H1 (cell line): ENCODE measurements around the gene RDH5. TPM values are rescaled to one million over a fixed set of nuclear protein-coding genes. Genes with fewer than 3 reads are reported as not detected.

Experiments used
- CTCF ChIA-PET: fragments of 300-600 bp; sonication (Branson Sonifier 250); formaldehyde crosslinking; loops from one replicate; lab custom pipeline; 2021; ENCODE audit not compliant: partially characterized antibody; lab: Charles Lee
- POLR2A ChIA-PET: fragments of 300-600 bp; sonication (Branson Sonifier 250); formaldehyde crosslinking; loops from one replicate; lab custom pipeline; 2021; ENCODE audit warnings: inconsistent platforms; ENCODE audit not compliant: partially characterized antibody; lab: Charles Lee
- DNase-seq, 2 experiments: peaks; one replicate each; pipeline versions ENCODE4 v3.0.0 to v3.0.0-alpha.2; 2010 to 2022; ENCODE audit warnings: low spot score in 2 of 2, low read depth in 1 of 2, mixed read lengths in 1 of 2
- FAIRE-seq: peaks from 2 replicates; lab custom pipeline; 2011; peaks lifted over from hg19 to GRCh38; lab: Jason Lieb, UNC
- H2AFZ ChIP-seq: 2 replicates; pipeline ENCODE4 v1.8.1; 2012; ENCODE audit warnings: low read length, inconsistent platforms
- H2AK5ac ChIP-seq: 2 replicates; pipeline ENCODE4 v1.6.1; 2013; ENCODE audit warnings: low read depth, low read length
- H2BK120ac ChIP-seq: replicated peaks from 2 replicates; pipeline ENCODE3; 2013; ENCODE audit warnings: low read depth, low read length, inconsistent platforms
- H2BK12ac ChIP-seq: 2 replicates; pipeline ENCODE4 v1.6.1; 2013; ENCODE audit warnings: low read depth, low read length
- H2BK15ac ChIP-seq: 2 replicates; pipeline ENCODE4 v1.6.1; 2013; ENCODE audit warnings: low read length
- H2BK20ac ChIP-seq: 2 replicates; pipeline ENCODE4 v1.6.1; 2013; ENCODE audit warnings: low read length
- H2BK5ac ChIP-seq: 2 replicates; pipeline ENCODE4 v1.6.1; 2013; ENCODE audit warnings: low read depth, low read length
- H3K14ac ChIP-seq: 2 replicates; pipeline ENCODE4 v1.6.1; 2013; ENCODE audit warnings: inconsistent platforms; ENCODE audit not compliant: insufficient read length
- H3K18ac ChIP-seq: 2 replicates; pipeline ENCODE4 v1.6.1; 2013; ENCODE audit warnings: low read length; ENCODE audit errors: extremely low read depth
- H3K23ac ChIP-seq: 2 replicates; pipeline ENCODE4 v1.6.1; 2013; ENCODE audit warnings: inconsistent platforms; ENCODE audit not compliant: insufficient read length
- H3K23me2 ChIP-seq: 2 replicates; pipeline ENCODE4 v1.6.1; 2013; ENCODE audit warnings: low read depth, low read length
- H3K27ac ChIP-seq: 2 replicates; pipeline ENCODE4 v1.6.1; 2011; ENCODE audit warnings: low read depth, low read length, inconsistent platforms
- H3K27me3 ChIP-seq, 4 experiments: replicated peaks in 1 of 4; 1 replicate in 1 of 4; 2 replicates in 3 of 4; pipeline versions ENCODE4 v1.6.1 to v1.8.1; 2011 to 2013; ENCODE audit warnings: low read length in 3 of 4, mild to moderate bottlenecking in 3 of 4, inconsistent platforms in 2 of 4, mixed read lengths in 2 of 4, moderate library complexity in 1 of 4; ENCODE audit not compliant: control insufficient read depth in 3 of 4, insufficient read depth in 3 of 4; ENCODE audit errors: extremely low read depth in 1 of 4
- H3K36me3 ChIP-seq, 4 experiments: 2 replicates each; pipeline versions ENCODE4 v1.6.1 to v1.8.1; 2011 to 2013; ENCODE audit warnings: mild to moderate bottlenecking in 4 of 4, low read length in 3 of 4, moderate library complexity in 2 of 4, control low read depth in 1 of 4, inconsistent platforms in 1 of 4; ENCODE audit not compliant: insufficient read depth in 4 of 4, control insufficient read depth in 2 of 4
- H3K4ac ChIP-seq: replicated peaks from 2 replicates; pipeline ENCODE3; 2013; ENCODE audit warnings: low read length, low read depth, mixed read lengths, inconsistent platforms; ENCODE audit not compliant: insufficient read length
- H3K4me1 ChIP-seq, 4 experiments: replicated peaks in 1 of 4; 1 replicate in 1 of 4; 2 replicates in 3 of 4; pipeline versions ENCODE4 v1.6.1 to v1.8.1; 2011 to 2013; ENCODE audit warnings: low read length in 3 of 4, inconsistent platforms in 2 of 4, mixed read lengths in 1 of 4; ENCODE audit not compliant: insufficient read depth in 4 of 4, control insufficient read depth in 3 of 4
- H3K4me2 ChIP-seq, 2 experiments: 2 replicates each; pipeline versions ENCODE4 v1.6.1 to v1.8.1; 2011 to 2013; ENCODE audit warnings: low read depth in 2 of 2, low read length in 2 of 2, control low read depth in 1 of 2, inconsistent platforms in 1 of 2, mild to moderate bottlenecking in 1 of 2; ENCODE audit not compliant: insufficient read depth in 1 of 2
- H3K4me3 ChIP-seq, 4 experiments: fragments of 200-600, 300-600 bp in 1 of 4; sonication (generic), shearing (Covaris generic), sonication (Bioruptor Twin) in 1 of 4; 2 replicates each; pipeline versions ENCODE4 v1.5.1 to v1.8.1; 2011 to 2016; ENCODE audit warnings: low read length in 4 of 4, low read depth in 3 of 4, control low read depth in 2 of 4, inconsistent platforms in 2 of 4, mild to moderate bottlenecking in 2 of 4, mixed read lengths in 1 of 4, moderate library complexity in 1 of 4; ENCODE audit not compliant: insufficient read depth in 2 of 4; ENCODE audit errors: extremely low read depth in 1 of 4
- H3K56ac ChIP-seq: replicated peaks from 2 replicates; pipeline ENCODE3; 2013; ENCODE audit warnings: low read depth, mild to moderate bottlenecking, mixed read lengths, low read length, inconsistent platforms; ENCODE audit not compliant: insufficient read length
- H3K79me1 ChIP-seq: 2 replicates; pipeline ENCODE4 v1.6.1; 2013; ENCODE audit warnings: low read depth, low read length, control low read depth
- H3K79me2 ChIP-seq, 2 experiments: 2 replicates each; pipeline versions ENCODE4 v1.6.1 to v1.8.1; 2012 to 2013; ENCODE audit warnings: low read length in 2 of 2, mild to moderate bottlenecking in 2 of 2, inconsistent platforms in 1 of 2; ENCODE audit not compliant: insufficient read depth in 2 of 2, control insufficient read depth in 1 of 2
- H3K9ac ChIP-seq, 4 experiments: replicated peaks in 1 of 4; 1 replicate in 1 of 4; 2 replicates in 3 of 4; pipeline versions ENCODE4 v1.6.1 to v1.8.1; 2011 to 2013; ENCODE audit warnings: low read depth in 3 of 4, low read length in 3 of 4, control low read depth in 2 of 4, mild to moderate bottlenecking in 2 of 4, moderate library complexity in 2 of 4, inconsistent platforms in 1 of 4; ENCODE audit errors: extremely low read depth in 1 of 4
- H3K9me3 ChIP-seq, 2 experiments: 2 replicates each; pipeline versions ENCODE4 v1.6.1 to v1.8.1; 2012 to 2013; ENCODE audit warnings: mild to moderate bottlenecking in 2 of 2, moderate library complexity in 2 of 2, control low read depth in 1 of 2, inconsistent platforms in 1 of 2, low read depth in 1 of 2, low read length in 1 of 2, mixed read lengths in 1 of 2; ENCODE audit not compliant: insufficient read depth in 2 of 2
- H4K20me1 ChIP-seq, 2 experiments: replicated peaks in 1 of 2; 2 replicates each; pipeline versions ENCODE3 to v1.8.1; 2011 to 2013; ENCODE audit warnings: inconsistent platforms in 2 of 2, low read length in 2 of 2, mild to moderate bottlenecking in 1 of 2; ENCODE audit not compliant: insufficient read depth in 2 of 2, control insufficient read depth in 1 of 2
- H4K5ac ChIP-seq: 2 replicates; pipeline ENCODE4 v1.6.1; 2013; ENCODE audit warnings: low read length, low read depth, mixed read lengths, inconsistent platforms; ENCODE audit not compliant: insufficient read length
- H4K8ac ChIP-seq: 2 replicates; pipeline ENCODE4 v1.8.0; 2013; ENCODE audit warnings: mild to moderate bottlenecking, moderate library complexity, low read length, inconsistent platforms; ENCODE audit not compliant: insufficient read depth; ENCODE audit errors: extremely low read depth
- H4K91ac ChIP-seq: replicated peaks from 2 replicates; pipeline ENCODE3; 2013; ENCODE audit warnings: low read length, mixed read lengths, inconsistent platforms; ENCODE audit not compliant: insufficient read length
- ASH2L ChIP-seq: fragments of 200-600, 300-600 bp; sonication (generic); IDR thresholded peaks from one replicate; pipeline ENCODE4 v1.7.1; 2017; ENCODE audit warnings: low read length
- BACH1 ChIP-seq: IDR thresholded peaks from 2 replicates; pipeline ENCODE4 v1.6.1; 2012; ENCODE audit warnings: low read length, improper control_type of control experiment
- CHD1 ChIP-seq: IDR thresholded peaks from 2 replicates; pipeline ENCODE4 v1.6.1; 2012; ENCODE audit warnings: low read depth, low read length, improper control_type of control experiment
- CTBP2 ChIP-seq: IDR thresholded peaks from 2 replicates; pipeline ENCODE4 v1.7.0; 2011; ENCODE audit warnings: borderline replicate concordance, mild to moderate bottlenecking, moderate library complexity, mixed read lengths, low read length; ENCODE audit not compliant: insufficient read depth, insufficient read length
- EZH2 ChIP-seq: fragments of 200-600 bp; sonication (generic); IDR thresholded peaks from 2 replicates; pipeline ENCODE4 v1.7.1; 2012; ENCODE audit warnings: low read depth, mild to moderate bottlenecking, moderate library complexity, low read length, inconsistent platforms; ENCODE audit not compliant: severe bottlenecking
- NRF1 ChIP-seq: IDR thresholded peaks from 2 replicates; pipeline ENCODE4 v1.6.1; 2011; ENCODE audit warnings: mild to moderate bottlenecking, low read depth, low read length, improper control_type of control experiment
- RNF2 ChIP-seq: fragments of 200-900, 300-1000 bp; sonication (generic); IDR thresholded peaks from 2 replicates; pipeline ENCODE4 v1.7.1; 2016; ENCODE audit warnings: borderline replicate concordance, low read depth, mild to moderate bottlenecking, antibody characterized with exemption, low read length; ENCODE audit not compliant: poor library complexity, severe bottlenecking; ENCODE audit errors: missing control alignments
- SRF ChIP-seq: IDR thresholded peaks from 2 replicates; pipeline ENCODE4 v1.6.1; 2011; ENCODE audit warnings: mild to moderate bottlenecking, low read depth, low read length, moderate library complexity
- TAF7 ChIP-seq: optimal IDR thresholded peaks from 2 replicates; pipeline ENCODE3; 2011; ENCODE audit warnings: low read depth, mild to moderate bottlenecking, inconsistent platforms, low read length, moderate library complexity, borderline replicate concordance
- YY1 ChIP-seq: IDR thresholded peaks from 2 replicates; pipeline ENCODE4 v1.6.1; 2011; ENCODE audit warnings: low read depth, mild to moderate bottlenecking, low read length
- ZNF274 ChIP-seq: IDR thresholded peaks from 2 replicates; pipeline ENCODE4 v1.7.0; 2012; ENCODE audit warnings: low read length, borderline replicate concordance; ENCODE audit errors: extremely low read depth
- WGBS, 2 experiments: shearing (Covaris generic) in 1 of 2; methylation state at CpG; one replicate each; pipeline versions ENCODE4 v1.1.6 to v1.1.7; 2013 to 2015; ENCODE audit warnings: low lambda C conversion rate in 2 of 2, mixed read lengths in 2 of 2, inconsistent platforms in 1 of 2, low coverage in 1 of 2, missing lambda C conversion rate in 1 of 2; ENCODE audit not compliant: insufficient replicate concordance in 2 of 2, insufficient coverage in 1 of 2, insufficient read length in 1 of 2; ENCODE audit errors: extremely low coverage in 1 of 2, missing lambda C conversion rate in 1 of 2; 5-methylcytosine and 5-hydroxymethylcytosine counted together
- polyA plus RNA-seq, 7 experiments: library from polyadenylated mRNA; depleted of rRNA in 3 of 7; stranded (reverse) in 5 of 7; unstranded in 2 of 7; fragments of >200 nt in 5 of 7; fragments of 200-250 nt in 2 of 7; gene quantifications; 1 replicate in 5 of 7; 2 replicates in 1 of 7; 4 replicates in 1 of 7; pipeline versions ENCODE4 v1.2.1 to v1.2.3, GENCODE V29; 2011 to 2013; ENCODE audit warnings: missing spikeins in 2 of 7, mixed read lengths in 2 of 7
- total RNA-seq: library from RNA; stranded (reverse); fragmentation: NEBNext Ultra II Directional; extraction: Animal tissue kit (Norgen Biotek cat#: 25700); gene quantifications from 2 replicates; pipeline ENCODE4 v1.2.1, GENCODE V29; 2021

RDH5 gene
- total and polyA plus RNA-seq, 2 of the 8 experiments (the other 6 are each of a cell fraction or from before 2014, with no cell fraction given): 4.2 to 6.0 TPM

- Histone ChIP-seq H2BK120ac (no peak overlapping the region), H3K56ac (no peak overlapping the region), H3K14ac (no peak overlapping the region), H3K4me2 (no peak overlapping the region), H2BK20ac (no peak overlapping the region), H3K23ac (no peak overlapping the region), H4K8ac (no peak overlapping the region), H2AFZ (no peak overlapping the region), H3K4ac (no peak overlapping the region), H4K5ac (no peak overlapping the region), H3K4me1 (no peaks in the 10 kb centered on the region), H4K20me1 (peaks cover 0 to 4% of the 10 kb centered on the region in 2 experiments), H3K36me3 (peaks cover 7 to 41% (median 14%) of the 10 kb centered on the region in 4 experiments; a peak in 7 of 8 replicates), H2BK12ac (no peak overlapping the region), H3K27me3 (no peaks in the 10 kb centered on the region), H3K27ac (no peak overlapping the region), H3K4me3 (no peak overlapping the region), H2BK15ac (no peak overlapping the region), H3K79me1 (peaks cover 3% of the 10 kb centered on the region), H3K9me3 (no peaks in the 10 kb centered on the region), H3K18ac (no peak overlapping the region), H3K9ac (no peak overlapping the region), H4K91ac (no peak overlapping the region), H2AK5ac (no peak overlapping the region), H2BK5ac (no peak overlapping the region), H3K23me2 (no peaks in the 10 kb centered on the region), H3K79me2 (no peaks in the 10 kb centered on the region; a peak in 1 of 4 replicates)
- FAIRE-seq (no peak), DNase-seq (no peak)
- ChIA-PET CTCF (interaction anchor here (0.7 to 5.9 kb wide), 8 partner anchors 8 to 42 kb away, joined by 3 to 36 read pairs (median 5); partner anchors contain the start of gene ITGA7), POLR2A (interaction anchor here (1.1 to 2.3 kb wide), 3 partner anchors 10 to 16 kb away, joined by 3 to 8 read pairs (median 7); partner anchors contain the start of gene ITGA7)
- 91% methylated on average over 7 of the region's 7 CpGs; no CpG with 5 or more reads in 1 of the 2 experiments for WGBS, 2 experiments
- TF ChIP-seq SRF (no peak), ASH2L (no peak), TAF7 (no peak), NRF1 (no peak), CHD1 (no peak), RNF2 (no peak), YY1 (no peak), BACH1 (no peak), ZNF274 (no peak), CTBP2 (no peak), EZH2 (no peak)
These were observed 22.5 kb upstream of the RDH5 start for GRCh38 chr12:55697686-55698085.
